DND-41 (cell line): ENCODE results near the gene TOGARAM1.

ENCODE experiments used
- ATAC-seq: fragments of 200-7000 bp; cut with Tn5 transposase; 3 replicates; pipeline ENCODE4 v1.9.1; 2021; ENCODE audit warnings: low read depth; ENCODE audit not compliant: insufficient read depth
- DNase-seq: peaks from one replicate; pipeline ENCODE4 v3.0.0-alpha.2; 2020
- H2AFZ ChIP-seq: 2 replicates; pipeline ENCODE4 v1.6.0; 2012; ENCODE audit warnings: low read depth, low read length
- H3K27ac ChIP-seq: 2 replicates; pipeline ENCODE4 v1.5.1; 2012; ENCODE audit warnings: low read length, inconsistent platforms
- H3K27me3 ChIP-seq: fragments of 200-600 bp; sonication (generic); 2 replicates; pipeline ENCODE4 v1.6.0; 2012; ENCODE audit warnings: low read length, mild to moderate bottlenecking, inconsistent platforms; ENCODE audit not compliant: insufficient read depth, poor library complexity
- H3K36me3 ChIP-seq: 2 replicates; pipeline ENCODE4 v1.5.1; 2012; ENCODE audit warnings: low read length, inconsistent platforms; ENCODE audit not compliant: insufficient read depth
- H3K4me1 ChIP-seq: 2 replicates; pipeline ENCODE4 v1.5.1; 2012; ENCODE audit warnings: mild to moderate bottlenecking, low read length; ENCODE audit not compliant: insufficient read depth
- H3K4me2 ChIP-seq: 2 replicates; pipeline ENCODE4 v1.6.0; 2012; ENCODE audit warnings: mild to moderate bottlenecking, moderate library complexity, low read length, inconsistent platforms; ENCODE audit not compliant: insufficient read depth
- H3K4me3 ChIP-seq, 2 experiments: fragments of 200-600 bp in 1 of 2; shearing (Covaris generic) in 1 of 2; 2 replicates each; pipeline ENCODE4 v1.5.1; 2012 to 2016; ENCODE audit warnings: inconsistent platforms in 2 of 2, low read length in 2 of 2, mild to moderate bottlenecking in 2 of 2, low read depth in 1 of 2, moderate library complexity in 1 of 2
- H3K79me2 ChIP-seq: 2 replicates; pipeline ENCODE4 v1.6.0; 2012; ENCODE audit warnings: low read length, inconsistent platforms; ENCODE audit not compliant: insufficient read depth
- H3K9ac ChIP-seq: 2 replicates; pipeline ENCODE4 v1.6.0; 2012; ENCODE audit warnings: low read depth, mild to moderate bottlenecking, inconsistent platforms, low read length, moderate library complexity
- H3K9me3 ChIP-seq: 2 replicates; pipeline ENCODE4 v1.5.1; 2012; ENCODE audit warnings: low read length, moderate library complexity, mild to moderate bottlenecking, inconsistent platforms; ENCODE audit not compliant: insufficient read depth, severe bottlenecking
- H4K20me1 ChIP-seq: 2 replicates; pipeline ENCODE4 v1.6.0; 2012; ENCODE audit warnings: low read length; ENCODE audit not compliant: insufficient read depth
- EZH2 ChIP-seq: IDR thresholded peaks from 3 replicates; pipeline ENCODE4 v1.6.1; 2012; ENCODE audit warnings: borderline replicate concordance, low read depth, mild to moderate bottlenecking, moderate library complexity, low read length, inconsistent platforms; ENCODE audit not compliant: severe bottlenecking
- TF ChIP-seq, protein P1 (sequence below): IDR thresholded peaks from 2 replicates; pipeline ENCODE4 v1.5.1; 2012; ENCODE audit warnings: borderline replicate concordance, low read length, moderate library complexity, mild to moderate bottlenecking; ENCODE audit not compliant: poor library complexity, severe bottlenecking; ENCODE audit errors: extremely low read depth

TOGARAM1 gene

DNA sequence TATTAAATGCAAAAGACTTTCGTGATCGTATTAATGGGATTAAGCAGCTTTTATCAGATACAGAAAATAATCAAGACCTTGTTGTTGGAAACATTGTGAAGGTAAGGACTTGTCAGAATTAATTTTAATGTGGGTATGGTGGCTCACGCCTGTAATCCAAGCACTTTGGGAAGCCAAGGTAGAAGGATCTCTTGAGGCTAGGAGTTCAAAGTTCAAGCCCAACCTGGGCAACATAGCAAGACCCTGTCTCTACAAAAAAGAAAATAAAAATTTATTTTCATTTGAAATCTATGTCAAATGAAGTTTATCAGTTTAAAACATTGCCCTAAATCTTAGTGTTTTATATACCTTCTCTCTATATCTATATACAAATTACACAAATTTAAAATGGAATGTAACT, 104.7 kb downstream of the TOGARAM1 start:
- H3K4me3 ChIP-seq: no peak overlapping the region
- 0 out of 2 replicates have a peak, but pooled peaks cover 3% of the 10 kb centered on the region for H3K79me2 ChIP-seq
- no peak for ATAC-seq
- peaks cover 6% of the 10 kb centered on the region; the same call in 1 of the 2 replicates for H3K36me3 ChIP-seq
- H3K27me3 ChIP-seq: no peaks in the 10 kb centered on the region
- no peak overlapping the region for H2AFZ ChIP-seq
- no peak overlapping the region for H3K4me2 ChIP-seq
- H3K9ac ChIP-seq: no peak overlapping the region
- peaks cover 2% of the 10 kb centered on the region; the same call in 1 of the 2 replicates for H4K20me1 ChIP-seq
- no peak for TF ChIP-seq EZH2
- TF ChIP-seq, protein P1, sequence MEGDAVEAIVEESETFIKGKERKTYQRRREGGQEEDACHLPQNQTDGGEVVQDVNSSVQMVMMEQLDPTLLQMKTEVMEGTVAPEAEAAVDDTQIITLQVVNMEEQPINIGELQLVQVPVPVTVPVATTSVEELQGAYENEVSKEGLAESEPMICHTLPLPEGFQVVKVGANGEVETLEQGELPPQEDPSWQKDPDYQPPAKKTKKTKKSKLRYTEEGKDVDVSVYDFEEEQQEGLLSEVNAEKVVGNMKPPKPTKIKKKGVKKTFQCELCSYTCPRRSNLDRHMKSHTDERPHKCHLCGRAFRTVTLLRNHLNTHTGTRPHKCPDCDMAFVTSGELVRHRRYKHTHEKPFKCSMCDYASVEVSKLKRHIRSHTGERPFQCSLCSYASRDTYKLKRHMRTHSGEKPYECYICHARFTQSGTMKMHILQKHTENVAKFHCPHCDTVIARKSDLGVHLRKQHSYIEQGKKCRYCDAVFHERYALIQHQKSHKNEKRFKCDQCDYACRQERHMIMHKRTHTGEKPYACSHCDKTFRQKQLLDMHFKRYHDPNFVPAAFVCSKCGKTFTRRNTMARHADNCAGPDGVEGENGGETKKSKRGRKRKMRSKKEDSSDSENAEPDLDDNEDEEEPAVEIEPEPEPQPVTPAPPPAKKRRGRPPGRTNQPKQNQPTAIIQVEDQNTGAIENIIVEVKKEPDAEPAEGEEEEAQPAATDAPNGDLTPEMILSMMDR: no peak
- no peaks in the 10 kb centered on the region for H3K4me1 ChIP-seq
- no peak for DNase-seq
- H3K9me3 ChIP-seq: no peaks in the 10 kb centered on the region
- H3K27ac ChIP-seq: no peak overlapping the region

DNA sequence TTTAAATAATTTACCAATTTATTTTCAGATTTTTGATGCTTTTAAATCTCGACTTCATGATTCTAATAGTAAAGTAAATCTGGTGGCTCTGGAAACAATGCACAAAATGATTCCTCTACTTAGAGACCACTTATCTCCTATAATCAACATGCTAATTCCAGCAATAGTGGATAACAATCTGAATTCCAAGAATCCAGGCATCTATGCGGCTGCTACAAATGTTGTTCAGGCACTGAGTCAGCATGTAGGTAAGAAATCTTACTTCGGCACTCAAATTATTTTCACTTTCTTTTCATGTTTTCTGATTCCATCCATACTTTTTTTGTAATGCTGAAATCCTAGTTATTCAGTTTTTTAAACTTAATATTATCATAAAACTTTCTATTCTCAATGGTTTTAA, 106.4 kb downstream of the TOGARAM1 start:
- no peaks in the 10 kb centered on the region for H3K27me3 ChIP-seq
- H3K4me2 ChIP-seq: no peak overlapping the region
- 0 out of 2 replicates have a peak, but pooled peaks cover 3% of the 10 kb centered on the region for H3K79me2 ChIP-seq

DNA sequence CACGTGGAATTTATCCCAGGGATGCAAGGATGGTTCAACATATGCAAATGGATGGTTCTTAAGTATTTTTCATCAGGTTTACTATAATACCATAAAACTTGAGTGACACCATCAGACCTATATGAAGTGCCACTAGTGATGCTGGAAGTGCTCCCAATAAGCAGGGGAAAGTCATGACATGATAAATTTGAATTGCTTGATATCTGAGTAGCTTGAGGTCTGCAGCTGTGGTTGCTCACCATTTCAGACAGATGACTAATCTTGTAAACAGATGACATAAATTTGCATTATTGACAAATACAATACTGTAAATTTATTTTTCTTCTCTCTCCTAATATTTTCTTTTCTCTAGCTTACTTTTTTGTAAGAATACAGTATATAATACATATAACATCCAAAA, 108.2 kb downstream of the TOGARAM1 start:
- no peak for DNase-seq
- Histone ChIP-seq H4K20me1 (no peaks in the 10 kb centered on the region), H3K36me3 (peaks cover 12% of the 10 kb centered on the region; the same call in 1 of the 2 replicates), H3K4me2 (no peak overlapping the region), H3K9me3 (no peaks in the 10 kb centered on the region), H3K4me3 (no peak overlapping the region), H3K27me3 (no peaks in the 10 kb centered on the region), H3K4me1 (no peaks in the 10 kb centered on the region), H3K27ac (no peak overlapping the region), H2AFZ (no peak overlapping the region), H3K9ac (no peak overlapping the region), H3K79me2 (no peaks in the 10 kb centered on the region)
- ATAC-seq: no peak
- TF ChIP-seq EZH2: no peak
- TF ChIP-seq, protein P1: no peak

More for the DNA sequence above, 106.4 kb downstream of the TOGARAM1 start:
- no peak for DNase-seq
- Histone ChIP-seq H2AFZ (no peak overlapping the region), H3K9ac (no peak overlapping the region), H3K4me3 (no peak overlapping the region), H3K4me1 (no peaks in the 10 kb centered on the region), H4K20me1 (peaks cover 2% of the 10 kb centered on the region; the same call in 1 of the 2 replicates), H3K27ac (no peak overlapping the region), H3K36me3 (peaks cover 9% of the 10 kb centered on the region; the same call in 1 of the 2 replicates), H3K9me3 (no peaks in the 10 kb centered on the region)
- no peak for ATAC-seq
- TF ChIP-seq, protein P1: no peak
- no peak for TF ChIP-seq EZH2

DNA sequence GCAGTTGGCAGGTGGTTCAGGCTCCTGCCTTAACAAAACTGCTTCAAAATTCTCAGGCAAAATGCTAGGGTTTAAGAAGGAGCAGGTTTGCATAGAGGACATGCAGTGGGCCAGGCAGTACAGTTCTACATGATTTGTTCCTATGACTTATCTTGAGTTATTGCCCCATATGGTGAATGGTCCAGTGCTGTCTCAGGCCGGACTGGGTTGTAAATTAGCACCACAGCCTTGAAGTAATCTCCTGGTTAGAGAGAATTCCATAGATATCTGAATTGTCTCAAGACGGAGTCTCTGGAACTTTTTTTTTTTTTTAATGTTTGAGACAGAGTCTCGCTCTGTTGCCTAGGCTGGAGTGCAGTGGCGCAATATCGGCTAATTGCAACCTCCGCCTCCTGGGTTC, 110.1 kb downstream of the TOGARAM1 start:
- no peak overlapping the region for H3K9ac ChIP-seq
- no peak overlapping the region for H2AFZ ChIP-seq
- DNase-seq: no peak
- H3K4me2 ChIP-seq: no peak overlapping the region
- no peak for ATAC-seq
- no peaks in the 10 kb centered on the region for H3K27me3 ChIP-seq
- H4K20me1 ChIP-seq: no peaks in the 10 kb centered on the region
- H3K9me3 ChIP-seq: no peaks in the 10 kb centered on the region
- no peak for TF ChIP-seq EZH2
- H3K27ac ChIP-seq: no peak overlapping the region
- peaks cover 12% of the 10 kb centered on the region; the same call in 1 of the 2 replicates for H3K36me3 ChIP-seq
- no peak overlapping the region for H3K4me3 ChIP-seq
- no peaks in the 10 kb centered on the region for H3K4me1 ChIP-seq
- H3K79me2 ChIP-seq: no peaks in the 10 kb centered on the region
